Measurements from ENCODE around the gene PCDHGA1.

PCDHGA1 gene

DNA sequence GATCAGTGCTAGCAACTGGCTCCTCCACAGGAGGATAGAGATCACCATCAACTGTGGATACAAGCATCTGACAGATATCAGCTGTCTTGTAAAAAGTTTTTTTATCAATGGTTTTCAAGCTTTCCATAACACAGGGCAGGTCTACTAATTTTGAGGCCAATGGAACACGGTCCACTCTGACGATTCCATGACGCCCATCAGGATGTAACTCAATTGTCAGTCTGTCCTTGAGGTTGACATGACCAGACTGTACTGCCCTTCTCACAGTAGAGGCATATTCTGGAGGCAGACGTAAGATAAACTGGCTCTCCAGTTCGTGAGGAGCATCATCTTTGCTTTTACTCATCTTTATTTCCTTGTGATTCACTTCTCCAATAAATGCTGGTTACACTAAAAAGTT is 10.6 kb upstream of the PCDHGA1 start:
- H3K4me1 ChIP-seq (ENCODE audit: low read length) = peaks cover 6% of the 10 kb centered on the region
- peaks cover 22% of the 10 kb centered on the region for H3K36me3 ChIP-seq (replicated peaks; ENCODE audit: insufficient read depth, low read length)
- peak overlapping the region; percentile 76 for H3K4me3 ChIP-seq (ENCODE audit: low read length)
- DNase-seq = no peak
- H3K9me2 ChIP-seq (replicated peaks; ENCODE audit: insufficient read depth, low read length) = no peaks in the 10 kb centered on the region
- H3K27ac ChIP-seq (ENCODE audit: low read length) = no peak overlapping the region
- TF ChIP-seq EZH2phosphoT487 (IDR thresholded peaks at IDR 0.05; ENCODE audit: low read length) (no peak), EZH2 (optimal IDR thresholded peaks at IDR 0.05; ENCODE audit: low read depth, low read length) (no peak)
- TF ChIP-seq, protein P1, sequence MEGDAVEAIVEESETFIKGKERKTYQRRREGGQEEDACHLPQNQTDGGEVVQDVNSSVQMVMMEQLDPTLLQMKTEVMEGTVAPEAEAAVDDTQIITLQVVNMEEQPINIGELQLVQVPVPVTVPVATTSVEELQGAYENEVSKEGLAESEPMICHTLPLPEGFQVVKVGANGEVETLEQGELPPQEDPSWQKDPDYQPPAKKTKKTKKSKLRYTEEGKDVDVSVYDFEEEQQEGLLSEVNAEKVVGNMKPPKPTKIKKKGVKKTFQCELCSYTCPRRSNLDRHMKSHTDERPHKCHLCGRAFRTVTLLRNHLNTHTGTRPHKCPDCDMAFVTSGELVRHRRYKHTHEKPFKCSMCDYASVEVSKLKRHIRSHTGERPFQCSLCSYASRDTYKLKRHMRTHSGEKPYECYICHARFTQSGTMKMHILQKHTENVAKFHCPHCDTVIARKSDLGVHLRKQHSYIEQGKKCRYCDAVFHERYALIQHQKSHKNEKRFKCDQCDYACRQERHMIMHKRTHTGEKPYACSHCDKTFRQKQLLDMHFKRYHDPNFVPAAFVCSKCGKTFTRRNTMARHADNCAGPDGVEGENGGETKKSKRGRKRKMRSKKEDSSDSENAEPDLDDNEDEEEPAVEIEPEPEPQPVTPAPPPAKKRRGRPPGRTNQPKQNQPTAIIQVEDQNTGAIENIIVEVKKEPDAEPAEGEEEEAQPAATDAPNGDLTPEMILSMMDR (IDR thresholded peaks at IDR 0.05; ENCODE audit: low read length) = no peak
- H3K9ac ChIP-seq (ENCODE audit: low read length) = no peak overlapping the region
- H3K27me3 ChIP-seq (replicated peaks; ENCODE audit: insufficient read depth, low read length) = 0 out of 2 replicates have a peak, but pooled peaks cover 5% of the 10 kb centered on the region
- H2AFZ ChIP-seq (ENCODE audit: low read length) = no peak overlapping the region
- peaks cover 8% of the 10 kb centered on the region; the same call in 1 of the 2 replicates for H3F3A ChIP-seq (ENCODE audit: insufficient read depth, low read length)
- H3K4me2 ChIP-seq (ENCODE audit: low read depth, low read length) = peak overlapping the region; percentile 55
- peaks cover 12% of the 10 kb centered on the region; the same call in 1 of the 2 replicates for H3K9me3 ChIP-seq (replicated peaks; ENCODE audit: insufficient read depth, low read length)
- no peaks in the 10 kb centered on the region for H4K20me1 ChIP-seq (ENCODE audit: insufficient read depth, low read length)
- peaks cover 34% of the 10 kb centered on the region for H3K79me2 ChIP-seq (ENCODE audit: low read length)

DNA sequence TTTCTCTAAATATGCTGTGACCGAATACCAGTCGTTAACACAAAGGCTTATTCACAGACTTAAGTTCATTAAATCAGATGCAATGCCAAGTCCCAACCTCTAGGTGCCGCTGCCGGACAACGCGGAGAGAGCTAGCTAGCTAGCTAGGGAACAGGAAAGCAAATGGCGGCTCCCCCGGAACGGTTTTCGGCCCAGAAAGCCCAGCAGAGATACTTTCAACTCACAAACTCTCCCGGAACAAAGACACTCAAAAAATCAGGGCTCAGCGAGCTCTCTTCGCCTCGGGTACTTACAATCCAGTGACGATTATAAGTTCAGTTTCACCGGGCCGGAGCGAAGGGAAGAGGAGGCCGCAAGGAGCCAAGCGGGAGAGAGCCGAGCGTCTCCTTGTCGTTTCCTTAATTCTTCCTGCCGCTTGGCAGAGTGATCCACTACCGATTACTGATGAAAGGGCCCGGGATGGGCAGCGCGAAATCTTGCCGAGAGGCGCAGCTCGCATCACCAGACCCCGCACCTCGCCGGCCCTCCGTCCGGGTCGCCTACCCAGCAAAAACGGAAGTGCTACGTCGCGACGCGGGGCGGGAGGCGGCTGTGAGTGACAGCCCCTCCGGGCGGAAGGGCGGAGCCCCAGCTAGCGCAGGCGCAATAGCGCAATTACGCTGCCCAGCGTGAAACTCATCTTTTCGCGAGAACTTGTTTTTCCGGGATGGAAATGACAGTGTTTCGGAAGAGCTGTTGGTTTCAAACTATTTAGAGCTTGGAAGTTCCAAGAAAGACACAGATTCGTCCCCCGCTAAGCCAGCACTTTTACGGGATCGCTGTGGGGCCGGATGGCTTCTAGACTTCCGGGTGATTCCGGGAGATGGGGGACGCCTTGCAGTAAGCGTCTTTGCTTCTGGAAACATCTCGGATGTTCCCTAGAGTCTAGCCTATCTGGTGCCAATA is 9.8 kb upstream of the PCDHGA1 start, which contains the start of gene TAF7:
TAF7 (minus strand) TSS at position 560 of the 945 bp plus-strand sequence. CDS start 740 bp downstream, outside the sequence.
- Histone ChIP-seq H3K9me2 (replicated peaks; ENCODE audit: insufficient read depth, low read length) (no peaks in the 10 kb centered on the region), H3K79me2 (ENCODE audit: low read length) (peaks cover 30% of the 10 kb centered on the region), H3K27me3 (replicated peaks; ENCODE audit: insufficient read depth, low read length) (0 out of 2 replicates have a peak, but pooled peaks cover 5% of the 10 kb centered on the region), H3K4me2 (ENCODE audit: low read depth, low read length) (peak within 1 kb of the TSS; percentile 63), H3K9me3 (replicated peaks; ENCODE audit: insufficient read depth, low read length) (peaks cover 12% of the 10 kb centered on the region; the same call in 1 of the 2 replicates), H4K20me1 (ENCODE audit: insufficient read depth, low read length) (no peaks in the 10 kb centered on the region), H3K4me1 (ENCODE audit: low read length) (peaks cover 6% of the 10 kb centered on the region), H3K9ac (ENCODE audit: low read length) (peak within 1 kb of the TSS; percentile 88), H2AFZ (ENCODE audit: low read length) (peak within 1 kb of the TSS; percentile 92), H3F3A (ENCODE audit: insufficient read depth, low read length) (peaks cover 5% of the 10 kb centered on the region; the same call in 1 of the 2 replicates), H3K4me3 (ENCODE audit: low read length) (peak within 1 kb of the TSS; percentile 76), H3K36me3 (replicated peaks; ENCODE audit: insufficient read depth, low read length) (peaks cover 22% of the 10 kb centered on the region), H3K27ac (ENCODE audit: low read length) (peak within 1 kb of the TSS; percentile 83)
- peak; percentile 96 for DNase-seq
- TF ChIP-seq, protein P1 (IDR thresholded peaks at IDR 0.05; ENCODE audit: low read length) = peak; percentile 92
- no peak for TF ChIP-seq EZH2phosphoT487 (IDR thresholded peaks at IDR 0.05; ENCODE audit: low read length)

DNA sequence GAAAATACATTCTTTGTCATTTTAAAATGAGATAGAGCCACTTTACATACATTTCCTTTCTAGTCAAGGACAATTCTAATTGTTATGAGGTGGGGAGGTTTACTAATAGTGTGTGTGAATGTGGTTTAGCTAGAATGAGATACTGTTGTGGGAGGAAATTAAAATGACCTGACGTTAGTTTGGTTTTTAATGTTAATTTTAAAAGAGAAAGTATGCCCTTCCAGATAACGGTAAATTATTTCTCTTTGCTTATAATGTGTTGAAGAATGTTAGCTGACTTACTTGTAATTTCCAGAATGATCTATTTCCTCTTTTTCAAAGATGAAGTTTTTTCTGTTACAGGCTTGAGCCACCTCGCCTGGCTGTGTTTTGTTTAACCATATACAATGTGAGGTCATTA is 8.1 kb upstream of the PCDHGA1 start:
- H3K9me3 ChIP-seq (replicated peaks; ENCODE audit: insufficient read depth, low read length) = peaks cover 12% of the 10 kb centered on the region; the same call in 1 of the 2 replicates
- 0 out of 2 replicates have a peak, but pooled peaks cover 5% of the 10 kb centered on the region for H3K27me3 ChIP-seq (replicated peaks; ENCODE audit: insufficient read depth, low read length)
- H4K20me1 ChIP-seq (ENCODE audit: insufficient read depth, low read length) = no peaks in the 10 kb centered on the region
- H3K79me2 ChIP-seq (ENCODE audit: low read length) = peaks cover 28% of the 10 kb centered on the region
- H3F3A ChIP-seq (ENCODE audit: insufficient read depth, low read length) = peaks cover 5% of the 10 kb centered on the region; the same call in 1 of the 2 replicates
- H3K27ac ChIP-seq (ENCODE audit: low read length) = no peak overlapping the region
- H3K9me2 ChIP-seq (replicated peaks; ENCODE audit: insufficient read depth, low read length) = no peaks in the 10 kb centered on the region
- H3K4me3 ChIP-seq (ENCODE audit: low read length) = no peak overlapping the region
- H2AFZ ChIP-seq (ENCODE audit: low read length) = no peak overlapping the region
- H3K9ac ChIP-seq (ENCODE audit: low read length) = no peak overlapping the region
- H3K4me2 ChIP-seq (ENCODE audit: low read depth, low read length) = no peak overlapping the region
- H3K36me3 ChIP-seq (replicated peaks; ENCODE audit: insufficient read depth, low read length) = peaks cover 22% of the 10 kb centered on the region
- peaks cover 6% of the 10 kb centered on the region for H3K4me1 ChIP-seq (ENCODE audit: low read length)
- TF ChIP-seq EZH2 (optimal IDR thresholded peaks at IDR 0.05; ENCODE audit: low read depth, low read length) (no peak), EZH2phosphoT487 (IDR thresholded peaks at IDR 0.05; ENCODE audit: low read length) (no peak)
- TF ChIP-seq, protein P1 (IDR thresholded peaks at IDR 0.05; ENCODE audit: low read length) = no peak
- no peak for DNase-seq
